GM12878 (cell line): ENCODE results near the gene DNAJC11. TPM values are rescaled to one million over a fixed set of nuclear protein-coding genes. Genes with fewer than 3 reads are reported as not detected.
"Not testable (repeated sequence)": the region's sequence is repeated elsewhere in the genome, so short reads cannot be mapped to it uniquely, and the experiment has no call there.

Experiments used
- ATAC-seq: fragments of 200-7000 bp; cut with Tn5 transposase; 3 replicates; pipeline ENCODE4 v1.9.1; 2020; ENCODE audit warnings: mild to moderate bottlenecking, moderate library complexity
- BruUV-seq: library from RNA; stranded (reverse); fragments of 400-500 nt; replicated peaks from 2 replicates; lab custom pipeline; 2021; lab: Mats Ljungman, UMichigan
- CTCF ChIA-PET: fragments of 300-600 bp; sonication (Branson Sonifier 250); formaldehyde crosslinking; extraction: SDS; loops from one replicate; lab custom pipeline; 2021; ENCODE audit warnings: inconsistent platforms; lab: Yijun Ruan, JAX
- POLR2A ChIA-PET: fragments of 350-600 bp; formaldehyde crosslinking; extraction: SDS; loops from one replicate; lab custom pipeline; 2021; ENCODE audit warnings: inconsistent platforms; lab: Charles Lee
- RAD21 ChIA-PET: fragments of 300-600 bp; sonication (Branson Sonifier 250); formaldehyde crosslinking; loops from one replicate; lab custom pipeline; 2023; ENCODE audit warnings: antibody characterized with exemption; ENCODE audit not compliant: unreplicated experiment; lab: Charles Lee
- SMC1A ChIA-PET: fragments of 300-600 bp; sonication (Branson Sonifier 250); formaldehyde crosslinking; loops from one replicate; lab custom pipeline; 2023; ENCODE audit not compliant: unreplicated experiment, uncharacterized antibody; lab: Charles Lee
- DNase-seq: peaks from one replicate; pipeline ENCODE4 v3.0.0-alpha.2; 2011; ENCODE audit warnings: low read depth, low spot score
- FAIRE-seq: peaks from 3 replicates; lab custom pipeline; 2011; peaks lifted over from hg19 to GRCh38; lab: Jason Lieb, UNC
- H2AFZ ChIP-seq: 2 replicates; pipeline ENCODE4 v1.6.0; 2011; ENCODE audit warnings: low read depth, low read length, control low read depth; ENCODE audit not compliant: control insufficient read depth
- H3K27ac ChIP-seq: 2 replicates; pipeline ENCODE4 v1.5.1; 2011; ENCODE audit warnings: control low read depth; ENCODE audit not compliant: control insufficient read depth, insufficient read depth
- H3K27me3 ChIP-seq, 2 experiments: replicated peaks in 1 of 2; 2 replicates each; pipeline versions ENCODE4 v1.6.0 to v1.6.1; 2011; ENCODE audit warnings: low read length in 1 of 2; ENCODE audit not compliant: control insufficient read depth in 2 of 2, insufficient read depth in 2 of 2
- H3K36me3 ChIP-seq, 2 experiments: 2 replicates each; pipeline ENCODE4 v1.5.1; 2011; ENCODE audit warnings: low read length in 1 of 2; ENCODE audit not compliant: control insufficient read depth in 2 of 2, insufficient read depth in 2 of 2
- H3K4me1 ChIP-seq: 2 replicates; pipeline ENCODE4 v1.6.1; 2011; ENCODE audit warnings: mild to moderate bottlenecking, low read length, moderate library complexity, mixed read lengths; ENCODE audit not compliant: control insufficient read depth, insufficient read depth
- H3K4me2 ChIP-seq: 2 replicates; pipeline ENCODE4 v1.6.0; 2011; ENCODE audit warnings: control low read depth; ENCODE audit not compliant: control insufficient read depth, insufficient read depth
- H3K4me3 ChIP-seq: fragments of 200-600 bp; sonication (generic); 2 replicates; pipeline ENCODE4 v1.5.1; 2016
- H3K79me2 ChIP-seq: 2 replicates; pipeline ENCODE4 v1.6.0; 2011; ENCODE audit warnings: low read length; ENCODE audit not compliant: control insufficient read depth, insufficient read depth
- H3K9ac ChIP-seq: 2 replicates; pipeline ENCODE4 v1.8.0; 2011; ENCODE audit warnings: low read length, control low read depth, mixed read lengths; ENCODE audit not compliant: control insufficient read depth, insufficient read depth
- H3K9me3 ChIP-seq: replicated peaks from 3 replicates; pipeline ENCODE4 v1.5.1; 2011; ENCODE audit warnings: mild to moderate bottlenecking, low read length; ENCODE audit not compliant: control insufficient read depth, insufficient read depth
- H4K20me1 ChIP-seq: 2 replicates; pipeline ENCODE4 v1.6.0; 2011; ENCODE audit not compliant: control insufficient read depth, insufficient read depth
- ESRRA ChIP-seq: IDR thresholded peaks from 2 replicates; pipeline ENCODE4 v1.6.1; 2012; ENCODE audit warnings: mild to moderate bottlenecking, low read length, improper control_type of control experiment
- IKZF2 ChIP-seq, 2 experiments: fragments of 450-650 bp; IDR thresholded peaks; 2 replicates each; pipeline ENCODE4 v1.6.1; 2017; ENCODE audit warnings: mild to moderate bottlenecking in 2 of 2, moderate library complexity in 2 of 2
- NFYB ChIP-seq: IDR thresholded peaks from 2 replicates; pipeline ENCODE4 v1.6.1; 2011; ENCODE audit warnings: low read depth, mild to moderate bottlenecking, low read length, improper control_type of control experiment, moderate library complexity; ENCODE audit not compliant: insufficient read depth
- WGBS: methylation state at CpG from one replicate; pipeline ENCODE4 v1.1.6; 2016; ENCODE audit warnings: low lambda C conversion rate; ENCODE audit not compliant: insufficient replicate concordance, insufficient coverage; ENCODE audit errors: missing lambda C conversion rate; 5-methylcytosine and 5-hydroxymethylcytosine counted together
- in situ Hi-C: fragments of 300-500 bp; cut with MboI; formaldehyde crosslinking; loops from 9 replicates; pipeline ENCODE4 v1.14.3; 2018; ENCODE audit warnings: mixed read lengths
- intact Hi-C: fragments of 100-400 bp; cut with micrococcal nuclease; formaldehyde crosslinking; loops from one replicate; pipeline ENCODE4 v1.14.2; 2022; ENCODE audit not compliant: unreplicated experiment
- polyA plus RNA-seq, 11 experiments: library from polyadenylated mRNA; depleted of rRNA in 4 of 11; unstranded in 6 of 11; stranded (reverse) in 5 of 11; fragments of >200 nt; fragmentation: Nextera tagmentation in 4 of 11; fragmentation: Illumina TruSeq in 1 of 11; extraction: Ambion mirVana in 4 of 11; extraction: Trizol in 1 of 11; gene quantifications; 1 replicate in 1 of 11; 2 replicates in 10 of 11; pipeline versions ENCODE4 v1.2.1 to v1.2.3, GENCODE V29; 2011 to 2016; ENCODE audit warnings: inconsistent platforms in 2 of 11, missing spikeins in 2 of 11, low read depth in 1 of 11
- total RNA-seq, 4 experiments: library from RNA; depleted of rRNA in 3 of 4; stranded (reverse); fragments of >200 nt in 3 of 4; fragmentation: Illumina TruSeq in 1 of 4; extraction: Trizol in 1 of 4; gene quantifications; 2 replicates each; pipeline versions ENCODE4 v1.2.1 to v1.2.3, GENCODE V29; 2013 to 2021
- TF ChIP-seq, protein P1 (sequence below): IDR thresholded peaks from 2 replicates; pipeline ENCODE4 v1.6.1; 2011; ENCODE audit warnings: low read depth, mild to moderate bottlenecking, low read length, moderate library complexity, borderline replicate concordance; ENCODE audit errors: extremely low read depth

DNAJC11 gene
- total and polyA plus RNA-seq, 10 of the 15 experiments (the other 5 are each of a cell fraction or from before 2014, with no cell fraction given), result 5.0 to 58.8 (median 39.5) TPM

- TF ChIP-seq, protein P1, sequence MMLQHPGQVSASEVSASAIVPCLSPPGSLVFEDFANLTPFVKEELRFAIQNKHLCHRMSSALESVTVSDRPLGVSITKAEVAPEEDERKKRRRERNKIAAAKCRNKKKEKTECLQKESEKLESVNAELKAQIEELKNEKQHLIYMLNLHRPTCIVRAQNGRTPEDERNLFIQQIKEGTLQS, result no peak
- TF ChIP-seq IKZF2 (IDR thresholded peaks at IDR 0.05), result no peak
- no peak for TF ChIP-seq ESRRA
Measured at GRCh38 chr1:6666696-6667095, 34.9 kb downstream of the DNAJC11 start (continued).

DNA sequence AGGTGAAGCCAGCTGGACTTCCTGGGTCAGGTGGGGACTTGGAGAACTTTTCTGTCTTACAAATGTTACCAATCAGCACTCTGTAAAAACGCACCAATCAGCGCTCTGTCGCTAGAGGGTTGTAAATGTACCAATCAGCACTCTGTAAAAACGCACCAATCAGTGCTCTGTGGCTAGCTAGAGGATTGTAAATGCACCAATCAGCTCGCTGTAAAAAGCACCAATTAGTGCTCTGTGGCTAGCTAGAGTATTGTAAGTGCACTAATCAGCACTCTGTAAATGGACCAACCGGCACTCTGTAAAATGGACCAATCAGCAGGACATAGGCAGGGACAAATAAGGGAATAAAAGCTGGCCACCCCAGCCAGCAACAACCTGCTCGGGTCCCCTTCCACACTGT lies 39.1 kb downstream of the DNAJC11 start:
- ChIA-PET POLR2A (interaction anchor here (0.6 to 1.1 kb wide), 2 partner anchors 9 to 26 kb away, joined by 4 read pairs; no protein-coding TSS in a partner anchor), CTCF (interaction anchor here (0.5 kb wide), 1 partner anchor 1374 kb away, joined by 3 read pairs; no protein-coding TSS in a partner anchor)
- H3K4me2 ChIP-seq, FAIRE-seq, H3K4me3 ChIP-seq, DNase-seq, H2AFZ ChIP-seq, H3K9ac ChIP-seq, BruUV-seq, ATAC-seq, H3K27ac ChIP-seq, H3K27me3 ChIP-seq, RAD21 ChIA-PET, H3K4me1 ChIP-seq, H4K20me1 ChIP-seq, intact Hi-C loops, SMC1A ChIA-PET, H3K9me3 ChIP-seq, in situ Hi-C loops, H3K79me2 ChIP-seq: not testable (repeated sequence)
- H3K36me3 ChIP-seq, result peaks cover 3 to 12% of the 10 kb centered on the region in 2 experiments; a peak in 3 of 4 replicates
- 99% methylated on average over 7 of the region's 7 CpGs for WGBS
- peak; percentile 53; the same call in 1 of the 2 replicates for TF ChIP-seq NFYB
